Panc1 (cell line): Measurements from ENCODE around the gene MVB12A. TPM values are rescaled to one million over a fixed set of nuclear protein-coding genes. Genes with fewer than 3 reads are reported as not detected.

Source experiments
- ATAC-seq: fragments of 200-7000 bp; cut with Tn5 transposase; 2 replicates; pipeline ENCODE4 v1.9.1; 2020; ENCODE audit warnings: mild to moderate bottlenecking, moderate library complexity
- BruUV-seq: library from RNA; stranded (reverse); fragments of 400-500 nt; replicated peaks from 2 replicates; lab custom pipeline; 2021; lab: Mats Ljungman, UMichigan
- CTCF ChIA-PET: fragments of 300-600 bp; sonication (Branson Sonifier 250); formaldehyde crosslinking; loops from one replicate; lab custom pipeline; 2022; ENCODE audit warnings: antibody characterized with exemption; lab: Charles Lee
- POLR2A ChIA-PET: fragments of 300-600 bp; sonication (Branson Sonifier 250); formaldehyde crosslinking; loops from one replicate; lab custom pipeline; 2022; ENCODE audit warnings: antibody characterized with exemption; lab: Charles Lee
- DNase-seq: peaks from one replicate; pipeline ENCODE4 v3.0.0-alpha.2; 2010; ENCODE audit warnings: low read depth, low spot score
- H3K27ac ChIP-seq: 2 replicates; pipeline ENCODE4 v1.5.1; 2011; ENCODE audit warnings: mild to moderate bottlenecking, low read length, inconsistent platforms
- H3K27me3 ChIP-seq: fragments of 200-500 bp; sonication (Bioruptor generic); 2 replicates; pipeline ENCODE4 v1.6.0; 2014; ENCODE audit warnings: low read length, inconsistent platforms; ENCODE audit not compliant: control insufficient read depth, insufficient read depth
- H3K36me3 ChIP-seq: fragments of 200-500 bp; sonication (Bioruptor generic); 2 replicates; pipeline ENCODE4 v1.5.1; 2014; ENCODE audit warnings: inconsistent platforms, mild to moderate bottlenecking, low read length, moderate library complexity; ENCODE audit not compliant: control insufficient read depth, insufficient read depth
- H3K4me1 ChIP-seq: 2 replicates; pipeline ENCODE4 v1.5.1; 2011; ENCODE audit warnings: inconsistent platforms, mild to moderate bottlenecking, low read length, moderate library complexity; ENCODE audit not compliant: control insufficient read depth, insufficient read depth
- H3K4me3 ChIP-seq, 2 experiments: 2 replicates each; pipeline ENCODE4 v1.5.1; 2011 to 2012; ENCODE audit warnings: low read depth in 2 of 2, low read length in 2 of 2, mild to moderate bottlenecking in 2 of 2, inconsistent platforms in 1 of 2, moderate library complexity in 1 of 2
- H3K9me3 ChIP-seq: fragments of 200-500 bp; sonication (Bioruptor generic); 2 replicates; pipeline ENCODE4 v1.5.1; 2014; ENCODE audit warnings: low read depth, mild to moderate bottlenecking, inconsistent platforms, low read length, moderate library complexity; ENCODE audit not compliant: control insufficient read depth, insufficient read depth
- POLR2AphosphoS5 ChIP-seq: IDR thresholded peaks from 2 replicates; pipeline ENCODE4 v1.6.1; 2012; ENCODE audit warnings: mild to moderate bottlenecking, low read depth, low read length, moderate library complexity
- SIN3A ChIP-seq: IDR thresholded peaks from 2 replicates; pipeline ENCODE4 v1.6.1; 2012; ENCODE audit warnings: low read depth, mild to moderate bottlenecking, low read length, moderate library complexity, borderline replicate concordance; ENCODE audit not compliant: insufficient read depth
- TCF7L2 ChIP-seq: IDR thresholded peaks from 2 replicates; pipeline ENCODE4 v1.6.1; 2011; ENCODE audit warnings: mild to moderate bottlenecking, low read depth, low read length, inconsistent platforms
- in situ Hi-C: cut with HindIII; loops from 2 replicates; pipeline ENCODE4 v1.10.0; 2016; ENCODE audit warnings: low sequenced_read_pairs, low pct_unique_long_range_greater_than_20kb
- intact Hi-C: fragments of 100-400 bp; cut with micrococcal nuclease; formaldehyde crosslinking; loops from one replicate; pipeline ENCODE4 v1.10.0; 2022; ENCODE audit not compliant: unreplicated experiment
- total RNA-seq: library from RNA; stranded (reverse); gene quantifications from one replicate; pipeline ENCODE4 v1.2.1, GENCODE V29; 2021; ENCODE audit not compliant: unreplicated experiment
- TF ChIP-seq, protein P1 (sequence below): fragments of 450-650 bp; IDR thresholded peaks from 2 replicates; pipeline ENCODE4 v1.5.1; 2017; ENCODE audit warnings: mild to moderate bottlenecking
- TF ChIP-seq, protein P2 (sequence below), 2 experiments: IDR thresholded peaks; 2 replicates each; pipeline ENCODE4 v1.6.1; 2011 to 2012; ENCODE audit warnings: low read depth in 2 of 2, control low read depth in 1 of 2, low read length in 1 of 2, mild to moderate bottlenecking in 1 of 2, moderate library complexity in 1 of 2; ENCODE audit not compliant: insufficient read depth in 1 of 2

Gene MVB12A
- total RNA-seq, 1 experiment from 2014 or later, result 42.1 TPM

- intact Hi-C loops (no loop called here), in situ Hi-C loops (no loop called here)
- no peaks in the 10 kb centered on the region for H3K27me3 ChIP-seq
- ChIA-PET POLR2A (no interaction called here), CTCF (interaction anchor here (0.6 to 1.1 kb wide), 3 partner anchors 31 to 159 kb away, joined by 3 to 8 read pairs (median 4); no protein-coding TSS in a partner anchor)
- no TSS peak for BruUV-seq
- H3K27ac ChIP-seq, result no peak overlapping the region
- H3K4me1 ChIP-seq, result no peaks in the 10 kb centered on the region
- peak overlapping the region in 1 of 2 experiments; percentile 36; a peak in 2 of 4 replicates for H3K4me3 ChIP-seq
- no peak for TF ChIP-seq TCF7L2
- TF ChIP-seq SIN3A, result no peak
- TF ChIP-seq POLR2AphosphoS5, result no peak
- TF ChIP-seq, protein P1, sequence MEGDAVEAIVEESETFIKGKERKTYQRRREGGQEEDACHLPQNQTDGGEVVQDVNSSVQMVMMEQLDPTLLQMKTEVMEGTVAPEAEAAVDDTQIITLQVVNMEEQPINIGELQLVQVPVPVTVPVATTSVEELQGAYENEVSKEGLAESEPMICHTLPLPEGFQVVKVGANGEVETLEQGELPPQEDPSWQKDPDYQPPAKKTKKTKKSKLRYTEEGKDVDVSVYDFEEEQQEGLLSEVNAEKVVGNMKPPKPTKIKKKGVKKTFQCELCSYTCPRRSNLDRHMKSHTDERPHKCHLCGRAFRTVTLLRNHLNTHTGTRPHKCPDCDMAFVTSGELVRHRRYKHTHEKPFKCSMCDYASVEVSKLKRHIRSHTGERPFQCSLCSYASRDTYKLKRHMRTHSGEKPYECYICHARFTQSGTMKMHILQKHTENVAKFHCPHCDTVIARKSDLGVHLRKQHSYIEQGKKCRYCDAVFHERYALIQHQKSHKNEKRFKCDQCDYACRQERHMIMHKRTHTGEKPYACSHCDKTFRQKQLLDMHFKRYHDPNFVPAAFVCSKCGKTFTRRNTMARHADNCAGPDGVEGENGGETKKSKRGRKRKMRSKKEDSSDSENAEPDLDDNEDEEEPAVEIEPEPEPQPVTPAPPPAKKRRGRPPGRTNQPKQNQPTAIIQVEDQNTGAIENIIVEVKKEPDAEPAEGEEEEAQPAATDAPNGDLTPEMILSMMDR, result no peak
- TF ChIP-seq, protein P2, sequence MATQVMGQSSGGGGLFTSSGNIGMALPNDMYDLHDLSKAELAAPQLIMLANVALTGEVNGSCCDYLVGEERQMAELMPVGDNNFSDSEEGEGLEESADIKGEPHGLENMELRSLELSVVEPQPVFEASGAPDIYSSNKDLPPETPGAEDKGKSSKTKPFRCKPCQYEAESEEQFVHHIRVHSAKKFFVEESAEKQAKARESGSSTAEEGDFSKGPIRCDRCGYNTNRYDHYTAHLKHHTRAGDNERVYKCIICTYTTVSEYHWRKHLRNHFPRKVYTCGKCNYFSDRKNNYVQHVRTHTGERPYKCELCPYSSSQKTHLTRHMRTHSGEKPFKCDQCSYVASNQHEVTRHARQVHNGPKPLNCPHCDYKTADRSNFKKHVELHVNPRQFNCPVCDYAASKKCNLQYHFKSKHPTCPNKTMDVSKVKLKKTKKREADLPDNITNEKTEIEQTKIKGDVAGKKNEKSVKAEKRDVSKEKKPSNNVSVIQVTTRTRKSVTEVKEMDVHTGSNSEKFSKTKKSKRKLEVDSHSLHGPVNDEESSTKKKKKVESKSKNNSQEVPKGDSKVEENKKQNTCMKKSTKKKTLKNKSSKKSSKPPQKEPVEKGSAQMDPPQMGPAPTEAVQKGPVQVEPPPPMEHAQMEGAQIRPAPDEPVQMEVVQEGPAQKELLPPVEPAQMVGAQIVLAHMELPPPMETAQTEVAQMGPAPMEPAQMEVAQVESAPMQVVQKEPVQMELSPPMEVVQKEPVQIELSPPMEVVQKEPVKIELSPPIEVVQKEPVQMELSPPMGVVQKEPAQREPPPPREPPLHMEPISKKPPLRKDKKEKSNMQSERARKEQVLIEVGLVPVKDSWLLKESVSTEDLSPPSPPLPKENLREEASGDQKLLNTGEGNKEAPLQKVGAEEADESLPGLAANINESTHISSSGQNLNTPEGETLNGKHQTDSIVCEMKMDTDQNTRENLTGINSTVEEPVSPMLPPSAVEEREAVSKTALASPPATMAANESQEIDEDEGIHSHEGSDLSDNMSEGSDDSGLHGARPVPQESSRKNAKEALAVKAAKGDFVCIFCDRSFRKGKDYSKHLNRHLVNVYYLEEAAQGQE (IDR thresholded peaks at IDR 0.05; ENCODE audit: insufficient read depth in 1 of 2, low read depth in 2 of 2, low read length in 1 of 2), result no peak
- DNase-seq (no peak), ATAC-seq (peak; percentile 32)
- no peaks in the 10 kb centered on the region for H3K9me3 ChIP-seq
- no peaks in the 10 kb centered on the region for H3K36me3 ChIP-seq
These were observed 27.9 kb downstream of the MVB12A start for GRCh38 chr19:17447704-17448130.

- CTCF ChIA-PET, result interaction anchor here (0.6 to 0.7 kb wide), 2 partner anchors 32 to 160 kb away, joined by 4 to 8 read pairs; no protein-coding TSS in a partner anchor
- DNase-seq, result no peak
- in situ Hi-C loops, result no loop called here
These were observed 28.5 kb downstream of the MVB12A start, which contains the start of gene TMEM221 for GRCh38 chr19:17448131-17448967. Gene TMEM221 (minus strand): TSS chr19:17448668. CDS start chr19:17448462, 206 bp downstream.

More at GRCh38 chr19:17448131-17448967, 28.5 kb downstream of the MVB12A start, which contains the start of gene TMEM221:
- Histone ChIP-seq H3K36me3 (no peaks in the 10 kb centered on the region), H3K4me1 (no peaks in the 10 kb centered on the region), H3K4me3 (peak within 1 kb of the TSS; percentile 36 to 39), H3K27me3 (no peaks in the 10 kb centered on the region), H3K27ac (no peak within 1 kb of the TSS), H3K9me3 (no peaks in the 10 kb centered on the region)
- peak; percentile 83 for ATAC-seq
- no TSS peak for BruUV-seq
- POLR2A ChIA-PET, result no interaction called here
- intact Hi-C loops, result no loop called here
- no peak for TF ChIP-seq TCF7L2
- TF ChIP-seq, protein P1, result peak; percentile 80
